Breast epithelium (tissue), 3 donors: Measurements from ENCODE around the gene TUBA3E.
"Not testable (repeated sequence)": the region's sequence is repeated elsewhere in the genome, so short reads cannot be mapped to it uniquely, and the experiment has no call there.

Source experiments
- POLR2A ChIP-seq: fragments of 450-650 bp; IDR thresholded peaks from one replicate; pipeline ENCODE4 v1.6.1; 2016; ENCODE audit warnings: antibody characterized with exemption, mild to moderate bottlenecking, moderate library complexity
- POLR2AphosphoS5 ChIP-seq, 3 donors: sonication (generic); formaldehyde crosslinking; IDR thresholded peaks; one replicate each; pipeline ENCODE4 v1.6.1; 2017; ENCODE audit warnings: antibody characterized with exemption in 3 of 3
- TF ChIP-seq, protein P1 (sequence below), 3 donors: fragments of 450-650 bp; IDR thresholded peaks; one replicate each; pipeline ENCODE4 v1.5.1; 2016 to 2017; ENCODE audit warnings: antibody characterized with exemption in 3 of 3, mild to moderate bottlenecking in 3 of 3, moderate library complexity in 3 of 3

DNA sequence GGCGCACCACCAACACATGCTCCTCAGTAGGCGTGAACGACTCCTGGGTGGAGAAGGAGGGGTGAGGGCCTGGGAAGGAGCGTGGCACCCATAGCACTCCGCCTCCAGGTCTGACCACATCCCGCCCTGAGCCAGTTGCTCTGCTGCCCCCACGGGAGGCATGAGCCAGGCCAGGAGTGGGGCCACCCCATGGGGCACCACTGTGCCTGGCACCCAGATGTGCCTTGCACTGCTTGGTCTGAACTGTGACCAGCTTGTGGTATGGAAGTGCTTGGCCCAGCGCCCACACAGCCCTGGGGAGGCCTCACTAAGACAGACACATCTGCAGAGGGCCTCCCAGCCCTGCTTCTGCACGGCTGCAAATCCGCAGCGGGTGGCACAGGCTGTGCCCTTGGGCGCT lies 40.9 kb downstream of the TUBA3E start:
- TF ChIP-seq, protein P1, sequence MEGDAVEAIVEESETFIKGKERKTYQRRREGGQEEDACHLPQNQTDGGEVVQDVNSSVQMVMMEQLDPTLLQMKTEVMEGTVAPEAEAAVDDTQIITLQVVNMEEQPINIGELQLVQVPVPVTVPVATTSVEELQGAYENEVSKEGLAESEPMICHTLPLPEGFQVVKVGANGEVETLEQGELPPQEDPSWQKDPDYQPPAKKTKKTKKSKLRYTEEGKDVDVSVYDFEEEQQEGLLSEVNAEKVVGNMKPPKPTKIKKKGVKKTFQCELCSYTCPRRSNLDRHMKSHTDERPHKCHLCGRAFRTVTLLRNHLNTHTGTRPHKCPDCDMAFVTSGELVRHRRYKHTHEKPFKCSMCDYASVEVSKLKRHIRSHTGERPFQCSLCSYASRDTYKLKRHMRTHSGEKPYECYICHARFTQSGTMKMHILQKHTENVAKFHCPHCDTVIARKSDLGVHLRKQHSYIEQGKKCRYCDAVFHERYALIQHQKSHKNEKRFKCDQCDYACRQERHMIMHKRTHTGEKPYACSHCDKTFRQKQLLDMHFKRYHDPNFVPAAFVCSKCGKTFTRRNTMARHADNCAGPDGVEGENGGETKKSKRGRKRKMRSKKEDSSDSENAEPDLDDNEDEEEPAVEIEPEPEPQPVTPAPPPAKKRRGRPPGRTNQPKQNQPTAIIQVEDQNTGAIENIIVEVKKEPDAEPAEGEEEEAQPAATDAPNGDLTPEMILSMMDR (IDR thresholded peaks at IDR 0.05): not testable (repeated sequence)
- TF ChIP-seq POLR2A; POLR2AphosphoS5 (IDR thresholded peaks at IDR 0.05): not testable (repeated sequence)
